HG03060 (cell line): ENCODE results near the gene BSPH1.
"Not testable (repeated sequence)": the region's sequence is repeated elsewhere in the genome, so short reads cannot be mapped to it uniquely, and the experiment has no call there.

Experiments used
- ATAC-seq: cut with Tn5 transposase; IDR thresholded peaks from one replicate; pipeline ENCODE4 v1.9.1; 2021; ENCODE audit warnings: low read depth, moderate number of reproducible peaks; ENCODE audit not compliant: unreplicated experiment

Gene BSPH1

DNA sequence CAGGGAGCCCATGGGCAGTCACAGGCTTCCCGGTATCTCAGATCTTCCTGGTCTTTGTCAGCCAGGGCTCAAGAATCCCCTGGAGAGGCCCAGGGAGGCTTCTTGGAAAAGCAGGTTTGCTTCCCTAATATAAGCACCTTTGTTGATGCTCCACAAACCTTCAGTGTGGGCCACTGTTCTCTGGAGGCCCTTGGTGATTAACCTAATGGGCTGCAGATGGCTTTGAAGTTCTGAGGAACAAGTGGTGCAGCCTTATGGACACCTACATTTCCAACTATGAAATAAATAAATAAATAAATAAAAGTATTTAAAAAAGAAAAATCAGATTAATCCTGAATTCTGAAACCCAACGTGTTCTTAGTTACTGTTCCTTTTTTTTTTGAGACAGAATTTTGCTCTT is at the start of gene BSPH1:
TSS of gene BSPH1 (minus strand) at position 101 of the 400 bp plus-strand sequence. CDS start at position 12, 89 bp downstream.
- ATAC-seq: no peak

DNA sequence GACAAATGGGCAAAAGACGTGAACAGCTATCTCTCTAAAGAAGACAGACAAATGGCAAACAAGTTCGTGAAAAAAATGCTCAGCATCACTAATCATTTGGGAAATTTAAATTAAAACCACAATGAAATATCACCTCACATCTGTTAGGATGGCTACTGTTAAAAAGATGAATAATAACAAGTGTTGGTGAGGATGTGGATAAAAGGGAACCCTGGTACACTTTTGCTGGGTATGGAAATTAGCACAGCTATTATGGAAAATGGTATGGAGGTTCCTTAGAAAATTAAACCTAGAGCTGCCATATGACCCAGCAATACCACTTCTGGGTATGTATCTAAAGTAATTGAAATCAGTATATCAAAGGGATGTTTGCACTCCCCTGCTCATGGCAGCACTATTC is 44.8 kb upstream of the BSPH1 start:
- ATAC-seq: no peak

DNA sequence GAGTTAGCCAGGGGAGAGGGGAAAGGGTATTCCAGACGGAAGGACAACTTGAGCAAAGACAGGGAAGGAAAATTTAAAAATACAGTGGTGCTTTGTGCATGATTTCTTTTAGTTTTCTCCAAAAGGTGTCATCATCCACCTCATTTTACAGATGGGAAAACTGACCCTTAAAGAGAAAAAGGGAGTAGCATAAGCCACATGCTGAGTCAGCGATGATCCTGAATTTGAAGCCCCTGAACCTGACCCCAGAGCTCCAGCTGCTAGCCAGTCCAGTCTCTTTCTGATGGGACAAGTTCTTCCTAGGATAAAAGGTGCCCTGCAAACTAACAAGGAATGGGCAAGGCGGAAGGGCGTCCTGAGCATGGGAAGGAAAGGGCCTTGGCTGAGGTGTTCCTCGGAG is 41.6 kb upstream of the BSPH1 start:
- ATAC-seq: no peak

DNA sequence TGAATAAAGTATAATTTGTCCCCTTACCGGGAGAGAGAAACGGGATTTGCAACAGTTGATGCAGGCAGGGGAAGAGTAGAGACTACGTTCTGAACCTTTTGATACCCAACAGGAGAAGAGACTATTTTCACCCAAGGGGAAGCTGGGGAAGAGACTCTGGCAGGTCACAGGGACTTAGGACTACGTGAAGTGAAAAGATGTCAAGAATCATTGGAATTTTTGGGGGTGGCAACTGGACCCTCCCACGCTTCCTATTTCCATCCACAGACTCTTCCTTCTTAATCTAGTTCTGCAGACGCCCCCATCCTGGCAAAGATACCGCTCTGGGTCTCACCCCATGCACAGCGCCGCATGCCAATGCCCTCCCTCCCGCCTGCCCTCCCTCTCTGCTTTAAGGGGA is 38.1 kb upstream of the BSPH1 start:
- ATAC-seq: no peak

- no peak for ATAC-seq
These were observed 37.5 kb upstream of the BSPH1 start for GRCh38 chr19:48029431-48029830.

GRCh38 chr19:48025480-48025879 is 33.5 kb upstream of the BSPH1 start:
- ATAC-seq: no peak

DNA sequence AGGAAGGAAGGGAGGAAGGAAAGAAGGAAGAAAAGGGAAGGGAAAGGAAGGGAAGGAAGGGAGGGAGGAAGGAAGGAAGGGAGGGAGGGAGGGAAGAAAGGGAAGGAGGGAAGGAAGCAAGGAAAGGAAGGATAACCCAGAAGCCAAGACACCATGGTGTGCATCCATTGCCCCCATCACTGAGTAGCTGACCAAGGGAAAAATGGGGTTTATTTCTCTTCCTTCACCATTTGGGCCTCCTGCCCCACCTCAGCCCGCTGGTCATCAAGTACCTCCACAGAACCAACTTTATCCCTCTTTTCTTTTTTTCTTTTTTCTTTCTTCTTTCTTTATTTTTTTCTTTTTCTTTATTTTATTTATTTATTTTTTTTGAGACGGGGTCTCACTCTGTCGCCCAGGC is 31.5 kb upstream of the BSPH1 start:
- ATAC-seq: no peak

- ATAC-seq: no peak
These were observed 31.0 kb upstream of the BSPH1 start for GRCh38 chr19:48023011-48023410.

GRCh38 chr19:48020686-48021085 is 28.7 kb upstream of the BSPH1 start:
- no peak for ATAC-seq

GRCh38 chr19:48010932-48011758 is 19.2 kb upstream of the BSPH1 start:
- ATAC-seq: no peak

DNA sequence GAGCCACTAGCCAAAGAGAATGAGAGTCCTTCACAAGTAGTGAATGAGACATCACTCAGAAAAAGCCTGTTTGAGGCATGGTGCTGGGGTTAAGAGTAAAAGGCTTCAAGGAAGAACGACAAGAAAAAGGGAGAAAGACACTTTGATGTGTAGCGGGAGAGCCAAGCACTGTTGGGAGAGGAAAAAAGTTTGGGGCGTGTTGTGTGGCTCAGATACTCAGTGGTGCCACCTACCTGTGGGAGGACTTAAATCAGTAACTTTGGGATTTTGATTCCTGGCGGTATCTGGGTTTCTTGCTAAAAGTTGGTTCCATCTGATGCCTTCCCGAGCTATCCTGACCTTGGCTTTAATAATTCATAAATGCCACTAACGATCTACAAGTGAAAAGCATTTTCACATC is 14.8 kb upstream of the BSPH1 start:
- ATAC-seq: no peak

DNA sequence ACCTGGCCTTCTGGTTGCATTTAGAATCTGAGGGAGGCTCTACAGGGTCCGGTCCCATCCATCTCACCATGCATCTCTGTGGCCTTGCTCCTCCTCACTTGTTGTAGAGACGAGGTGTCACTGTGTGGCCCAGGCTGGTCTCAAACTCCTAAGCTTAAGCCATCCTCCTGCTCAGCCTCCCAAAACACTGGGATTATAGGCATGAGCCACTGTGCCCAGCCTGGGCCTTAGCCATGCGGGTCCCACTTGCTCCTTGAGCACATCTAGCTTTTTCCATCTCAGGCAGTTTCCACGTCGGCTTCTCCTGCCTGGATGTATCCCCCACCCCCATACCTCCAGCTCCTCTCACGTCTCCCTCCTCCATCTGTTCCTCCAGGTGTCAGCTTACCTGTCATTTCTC is 12.3 kb upstream of the BSPH1 start:
- ATAC-seq: no peak

- ATAC-seq: no peak
These were observed 8.9 kb upstream of the BSPH1 start for GRCh38 chr19:48000846-48001245.

- no peak for ATAC-seq
These were observed 6.8 kb upstream of the BSPH1 start for GRCh38 chr19:47998800-47999199.

- no peak for ATAC-seq
These were observed 4.3 kb upstream of the BSPH1 start for GRCh38 chr19:47996230-47996727.

- ATAC-seq: no peak
These were observed 2.3 kb upstream of the BSPH1 start, which contains the start of gene ELSPBP1 for GRCh38 chr19:47994209-47994802. ELSPBP1 (plus strand) TSS chr19:47994632; CDS start chr19:48008668, 14,036 bp downstream.

- no peak for ATAC-seq
These were observed 670 bp downstream of the BSPH1 start for GRCh38 chr19:47991191-47991808.

DNA sequence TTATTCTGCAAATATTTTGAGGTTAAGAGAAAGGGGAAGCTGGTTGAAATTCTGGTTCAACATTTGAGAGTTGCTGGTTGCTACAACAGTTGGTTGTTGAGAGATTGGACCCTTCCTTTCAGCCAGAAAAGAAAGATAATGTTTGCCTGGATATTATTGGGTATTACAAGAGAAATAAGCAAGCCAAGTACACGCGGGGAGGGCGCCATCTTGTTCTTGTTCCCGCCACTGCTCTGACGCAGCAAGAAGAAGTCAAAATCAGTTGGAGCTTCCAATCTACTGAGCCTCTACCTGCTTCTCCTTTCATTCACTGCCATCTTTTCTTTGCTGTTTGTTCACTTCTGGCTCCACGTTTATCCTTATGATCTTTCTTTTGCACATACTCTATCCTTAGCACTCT is 18.4 kb downstream of the BSPH1 start:
- no peak for ATAC-seq

DNA sequence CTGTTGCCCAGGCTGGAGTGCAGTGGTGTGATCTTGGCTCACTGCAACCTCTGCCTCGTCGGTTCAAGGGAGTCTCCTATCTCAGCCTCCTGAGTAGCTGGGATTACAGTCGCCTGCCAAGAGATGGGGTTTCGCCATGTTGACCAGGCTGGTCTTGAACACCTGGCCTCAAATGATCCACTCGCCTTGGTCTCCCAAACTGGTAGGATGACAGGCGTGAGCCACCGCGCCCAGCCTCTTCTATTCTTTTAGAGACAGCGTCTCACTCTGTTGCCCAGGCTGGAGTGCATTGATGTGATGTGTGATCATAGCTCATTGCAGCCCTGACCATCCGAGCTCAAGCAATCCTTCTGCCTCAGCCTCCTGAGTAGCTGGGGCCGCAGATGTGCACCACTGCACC is 36.0 kb downstream of the BSPH1 start:
- ATAC-seq: not testable (repeated sequence)

DNA sequence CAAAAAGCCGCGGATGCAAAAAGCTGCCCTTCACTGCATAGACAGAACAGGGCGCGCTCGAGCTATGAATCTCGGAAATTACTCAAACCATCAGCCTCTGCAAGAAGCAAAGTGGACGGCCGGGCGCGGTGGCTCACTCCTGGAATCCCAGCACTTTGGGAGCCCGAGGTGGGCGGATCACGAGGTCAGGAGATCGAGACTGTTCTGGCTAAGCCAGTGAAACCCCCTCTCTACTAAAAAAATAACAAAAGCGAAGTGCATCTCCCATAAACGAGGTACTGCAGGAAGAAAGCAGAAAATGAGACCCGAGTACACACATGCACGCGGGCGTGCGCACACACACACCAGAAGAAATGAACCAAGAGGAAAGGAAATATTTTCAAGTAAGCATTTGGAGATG is 39.8 kb downstream of the BSPH1 start:
- not testable (repeated sequence) for ATAC-seq

GRCh38 chr19:47949852-47950521 is 42.0 kb downstream of the BSPH1 start:
- ATAC-seq: not testable (repeated sequence)
